Measurements from ENCODE around the gene NR3C2. TPM values are rescaled to one million over a fixed set of nuclear protein-coding genes. Genes with fewer than 3 reads are reported as not detected.

NR3C2 gene
- total RNA-seq, 2 donors from 2014 or later: 14.6 to 17.4 TPM

DNA sequence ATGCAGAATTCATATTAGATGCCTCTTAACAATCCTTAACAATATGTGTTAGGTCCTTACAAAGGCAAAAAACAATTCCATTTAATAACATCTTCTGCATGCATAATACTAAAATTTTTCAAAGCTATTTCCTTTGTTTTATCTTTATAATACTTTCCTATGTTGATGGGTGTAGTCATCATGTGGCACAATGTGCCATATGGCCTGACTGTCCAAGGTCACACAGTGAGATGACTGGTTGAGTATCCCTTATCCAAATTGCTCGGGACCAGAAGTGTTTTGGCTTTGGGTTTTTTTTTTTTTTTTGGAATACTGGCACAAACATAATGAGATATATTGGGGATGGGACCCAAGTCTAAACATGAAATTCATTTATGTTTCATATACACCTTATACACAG is 77.7 kb downstream of the NR3C2 start:
- intact Hi-C loops (cut with DNase I): no loop called here
- WGBS: 91% methylated on average over 1 of the region's 1 CpG

GRCh38 chr4:148359769-148360168 is 82.4 kb downstream of the NR3C2 start:
- no peak for DNase-seq (ENCODE audit: low spot score)
- 52% methylated on average over 1 of the region's 1 CpG for WGBS
- Histone ChIP-seq H3K4me1 (replicated peaks) (no peaks in the 10 kb centered on the region), H3K27ac (no peak overlapping the region), H3K36me3 (no peaks in the 10 kb centered on the region), H3K9me3 (no peaks in the 10 kb centered on the region), H3K4me3 (no peak overlapping the region), H3K27me3 (replicated peaks; ENCODE audit: insufficient read depth) (no peaks in the 10 kb centered on the region)
- TF ChIP-seq POLR2AphosphoS5 (IDR thresholded peaks at IDR 0.05) (no peak), POLR2A (IDR thresholded peaks at IDR 0.05) (no peak)
- TF ChIP-seq, protein P1, sequence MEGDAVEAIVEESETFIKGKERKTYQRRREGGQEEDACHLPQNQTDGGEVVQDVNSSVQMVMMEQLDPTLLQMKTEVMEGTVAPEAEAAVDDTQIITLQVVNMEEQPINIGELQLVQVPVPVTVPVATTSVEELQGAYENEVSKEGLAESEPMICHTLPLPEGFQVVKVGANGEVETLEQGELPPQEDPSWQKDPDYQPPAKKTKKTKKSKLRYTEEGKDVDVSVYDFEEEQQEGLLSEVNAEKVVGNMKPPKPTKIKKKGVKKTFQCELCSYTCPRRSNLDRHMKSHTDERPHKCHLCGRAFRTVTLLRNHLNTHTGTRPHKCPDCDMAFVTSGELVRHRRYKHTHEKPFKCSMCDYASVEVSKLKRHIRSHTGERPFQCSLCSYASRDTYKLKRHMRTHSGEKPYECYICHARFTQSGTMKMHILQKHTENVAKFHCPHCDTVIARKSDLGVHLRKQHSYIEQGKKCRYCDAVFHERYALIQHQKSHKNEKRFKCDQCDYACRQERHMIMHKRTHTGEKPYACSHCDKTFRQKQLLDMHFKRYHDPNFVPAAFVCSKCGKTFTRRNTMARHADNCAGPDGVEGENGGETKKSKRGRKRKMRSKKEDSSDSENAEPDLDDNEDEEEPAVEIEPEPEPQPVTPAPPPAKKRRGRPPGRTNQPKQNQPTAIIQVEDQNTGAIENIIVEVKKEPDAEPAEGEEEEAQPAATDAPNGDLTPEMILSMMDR (IDR thresholded peaks at IDR 0.05): no peak
- intact Hi-C loops (cut with DNase I): no loop called here

More for the DNA sequence above, 77.7 kb downstream of the NR3C2 start:
- Histone ChIP-seq H3K27me3 (replicated peaks; ENCODE audit: insufficient read depth) (no peaks in the 10 kb centered on the region), H3K9me3 (no peaks in the 10 kb centered on the region), H3K4me1 (replicated peaks) (no peaks in the 10 kb centered on the region), H3K36me3 (no peaks in the 10 kb centered on the region), H3K27ac (no peak overlapping the region), H3K4me3 (no peak overlapping the region)
- DNase-seq (ENCODE audit: low spot score): no peak
- TF ChIP-seq POLR2AphosphoS5 (IDR thresholded peaks at IDR 0.05) (no peak), POLR2A (IDR thresholded peaks at IDR 0.05) (no peak)
- TF ChIP-seq, protein P1 (IDR thresholded peaks at IDR 0.05): no peak

- WGBS: 69% methylated on average over 4 of the region's 4 CpGs
- TF ChIP-seq POLR2A (IDR thresholded peaks at IDR 0.05) (no peak), POLR2AphosphoS5 (IDR thresholded peaks at IDR 0.05) (no peak)
- TF ChIP-seq, protein P1 (IDR thresholded peaks at IDR 0.05): no peak
These were observed 86.6 kb downstream of the NR3C2 start for GRCh38 chr4:148355442-148356123.

DNA sequence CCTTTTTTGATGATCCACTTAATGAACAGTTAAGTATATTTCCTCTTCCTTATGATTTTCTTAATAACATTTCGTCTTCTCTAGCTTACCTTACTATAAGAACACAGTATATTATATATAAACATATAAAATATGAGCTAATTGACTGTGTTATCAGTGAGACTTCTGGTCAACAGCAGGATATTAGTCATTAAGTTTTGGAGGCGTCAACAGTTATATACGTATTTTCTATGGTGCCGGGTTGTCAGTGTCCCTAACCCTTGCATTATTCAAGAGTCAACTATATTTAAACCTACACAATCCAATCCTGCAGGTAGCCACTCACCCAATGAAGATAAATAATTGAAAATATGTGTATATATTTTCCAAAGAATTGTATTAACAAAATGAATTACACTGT is 88.0 kb downstream of the NR3C2 start:
- no peak for DNase-seq (ENCODE audit: low spot score)
- no peaks in the 10 kb centered on the region for H3K27me3 ChIP-seq (replicated peaks; ENCODE audit: insufficient read depth)
- no peak overlapping the region for H3K27ac ChIP-seq
- TF ChIP-seq, protein P1 (IDR thresholded peaks at IDR 0.05): no peak
- TF ChIP-seq POLR2AphosphoS5 (IDR thresholded peaks at IDR 0.05) (no peak), POLR2A (IDR thresholded peaks at IDR 0.05) (no peak)
- H3K4me1 ChIP-seq (replicated peaks): no peaks in the 10 kb centered on the region
- no peaks in the 10 kb centered on the region for H3K36me3 ChIP-seq
- no peak overlapping the region for H3K4me3 ChIP-seq
- WGBS: 95% methylated on average over 4 of the region's 4 CpGs
- H3K9me3 ChIP-seq: no peaks in the 10 kb centered on the region
- intact Hi-C loops (cut with DNase I): no loop called here

More at GRCh38 chr4:148355442-148356123, 86.6 kb downstream of the NR3C2 start:
- intact Hi-C loops (cut with DNase I): no loop called here
- DNase-seq (ENCODE audit: low spot score): no peak
- Histone ChIP-seq H3K27me3 (replicated peaks; ENCODE audit: insufficient read depth) (no peaks in the 10 kb centered on the region), H3K4me3 (no peak overlapping the region), H3K9me3 (no peaks in the 10 kb centered on the region), H3K36me3 (no peaks in the 10 kb centered on the region), H3K27ac (no peak overlapping the region), H3K4me1 (replicated peaks) (no peaks in the 10 kb centered on the region)

DNA sequence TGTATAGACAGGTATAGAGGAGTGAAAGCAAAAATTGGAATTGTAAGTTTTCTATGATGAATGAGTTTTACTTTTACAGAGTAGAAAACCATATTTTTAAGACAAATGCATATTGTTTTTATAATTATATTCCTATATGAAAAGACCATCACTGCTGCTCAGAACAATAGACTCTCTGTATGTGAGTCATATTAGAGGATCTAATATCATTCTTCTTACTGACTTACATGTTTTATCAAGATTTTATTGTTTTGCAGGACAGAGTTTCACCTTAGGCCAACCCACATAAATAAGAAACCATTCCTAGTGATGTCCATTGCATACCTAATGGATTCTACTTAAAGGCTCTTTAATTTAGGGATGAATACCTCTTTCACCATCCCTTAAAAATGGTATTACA is 88.6 kb downstream of the NR3C2 start:
- TF ChIP-seq POLR2A (IDR thresholded peaks at IDR 0.05): no peak
- TF ChIP-seq, protein P1 (IDR thresholded peaks at IDR 0.05): no peak
- no peak for TF ChIP-seq POLR2AphosphoS5 (IDR thresholded peaks at IDR 0.05)

More for the DNA sequence above, 88.6 kb downstream of the NR3C2 start:
- no peaks in the 10 kb centered on the region for H3K36me3 ChIP-seq
- H3K4me3 ChIP-seq: no peak overlapping the region
- H3K9me3 ChIP-seq: no peaks in the 10 kb centered on the region
- no peaks in the 10 kb centered on the region for H3K27me3 ChIP-seq (replicated peaks; ENCODE audit: insufficient read depth)
- H3K4me1 ChIP-seq (replicated peaks): no peaks in the 10 kb centered on the region
- DNase-seq (ENCODE audit: low spot score): no peak
- intact Hi-C loops (cut with DNase I): no loop called here
- H3K27ac ChIP-seq: no peak overlapping the region

Measured in prostate gland (tissue), 2 donors.